IPS-15b (cell line): ENCODE measurements around the gene NFX1.

Experiments used
- H3K27me3 ChIP-seq: one replicate; pipeline ENCODE4 v1.6.1; 2013; ENCODE audit warnings: low read length; ENCODE audit not compliant: control insufficient read depth, insufficient read depth
- H3K36me3 ChIP-seq: one replicate; pipeline ENCODE4 v1.6.1; 2013; ENCODE audit warnings: low read length; ENCODE audit not compliant: control insufficient read depth, insufficient read depth
- H3K4me1 ChIP-seq: one replicate; pipeline ENCODE4 v1.6.1; 2013; ENCODE audit warnings: mild to moderate bottlenecking, low read length; ENCODE audit not compliant: control insufficient read depth, insufficient read depth
- H3K4me3 ChIP-seq: one replicate; pipeline ENCODE4 v1.5.1; 2013; ENCODE audit warnings: low read depth, low read length
- H3K9ac ChIP-seq: one replicate; pipeline ENCODE4 v1.6.1; 2013; ENCODE audit warnings: low read depth, mild to moderate bottlenecking, low read length
- H3K9me3 ChIP-seq: one replicate; pipeline ENCODE4 v1.6.1; 2013; ENCODE audit warnings: mild to moderate bottlenecking, low read length; ENCODE audit not compliant: control insufficient read depth, insufficient read depth

Gene NFX1

DNA sequence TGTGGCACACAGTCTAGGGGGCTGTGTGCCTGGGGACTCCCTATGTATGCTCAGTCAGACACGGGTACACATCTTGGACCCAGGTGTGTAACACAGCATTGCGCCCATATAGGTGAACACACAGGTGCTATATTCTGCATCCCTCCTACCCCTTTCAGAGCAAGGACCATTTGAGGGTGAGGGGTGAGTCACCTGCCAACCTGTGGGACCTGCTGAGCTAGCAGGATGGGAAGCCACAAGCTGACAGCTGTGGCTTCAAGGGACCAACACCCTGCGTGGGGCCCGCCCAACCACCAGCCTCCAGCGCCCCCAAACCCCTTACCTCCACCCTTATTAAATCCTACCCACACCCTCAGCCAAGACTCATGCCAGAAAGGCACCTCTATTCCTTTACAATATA, 126.7 kb downstream of the NFX1 start:
- H3K36me3 ChIP-seq = no peaks in the 10 kb centered on the region
- no peak overlapping the region for H3K9ac ChIP-seq
- peaks cover 4% of the 10 kb centered on the region for H3K4me1 ChIP-seq
- no peaks in the 10 kb centered on the region for H3K9me3 ChIP-seq
- H3K4me3 ChIP-seq = no peak overlapping the region
- H3K27me3 ChIP-seq = no peaks in the 10 kb centered on the region

DNA sequence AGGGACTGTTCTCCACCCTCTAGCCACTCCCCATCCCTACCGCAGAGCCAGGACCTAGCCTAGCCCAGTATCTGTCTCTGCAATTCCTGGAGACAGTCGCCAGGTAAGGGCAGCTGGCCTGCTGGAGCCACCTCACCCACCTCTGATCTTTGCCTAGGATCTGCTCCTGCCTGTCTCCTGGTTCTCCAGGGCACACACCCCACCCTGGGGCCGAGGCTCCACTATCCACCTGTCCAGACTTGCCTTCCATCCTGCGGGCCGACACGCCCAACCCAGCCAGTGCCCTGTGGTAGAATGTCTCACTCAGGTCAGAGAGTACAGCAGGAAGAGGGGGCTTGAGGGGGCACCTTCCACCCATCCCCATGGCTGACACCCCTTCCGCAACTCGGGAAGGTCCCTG, 127.8 kb downstream of the NFX1 start:
- Histone ChIP-seq H3K27me3 (no peaks in the 10 kb centered on the region), H3K36me3 (no peaks in the 10 kb centered on the region), H3K9me3 (no peaks in the 10 kb centered on the region), H3K4me3 (no peak overlapping the region), H3K4me1 (peaks cover 4% of the 10 kb centered on the region), H3K9ac (no peak overlapping the region)

DNA sequence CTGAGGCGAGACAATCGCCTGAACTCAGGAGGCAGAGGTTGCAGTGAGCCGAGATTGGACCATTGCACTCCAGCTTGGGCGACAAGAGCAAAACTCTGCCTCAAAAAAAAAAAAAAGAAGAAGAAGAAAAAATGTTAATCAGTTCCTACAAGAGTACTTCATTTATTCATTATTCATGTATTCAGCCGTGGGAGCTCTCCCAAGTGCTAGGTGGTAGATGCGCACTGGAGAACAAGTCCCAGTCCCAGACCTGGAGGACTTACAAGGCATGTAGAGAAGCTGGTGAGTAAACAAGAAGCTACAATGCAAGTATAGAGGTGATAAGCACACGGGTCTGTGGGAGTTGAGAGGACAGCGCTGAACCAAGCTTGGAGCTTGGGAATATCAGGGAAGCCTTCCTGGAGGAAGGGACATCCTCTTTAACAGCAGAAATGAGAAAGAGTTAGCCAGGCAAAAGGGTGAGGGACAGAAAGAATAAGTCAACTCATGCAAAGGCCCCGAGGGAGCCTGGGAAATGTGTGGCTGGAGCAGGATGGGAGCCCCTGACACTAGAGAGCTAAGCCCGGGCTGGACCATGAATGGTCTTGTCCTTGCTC, 129.5 kb downstream of the NFX1 start:
- H3K36me3 ChIP-seq = no peaks in the 10 kb centered on the region
- H3K4me3 ChIP-seq = no peak overlapping the region
- peaks cover 4% of the 10 kb centered on the region for H3K4me1 ChIP-seq
- H3K9me3 ChIP-seq = no peaks in the 10 kb centered on the region
- H3K9ac ChIP-seq = no peak overlapping the region
- no peaks in the 10 kb centered on the region for H3K27me3 ChIP-seq
